Prostate gland (tissue), 2 donors: ENCODE measurements around the gene SLCO3A1.

ENCODE experiments used
- POLR2A ChIP-seq: fragments of 450-650 bp; IDR thresholded peaks from one replicate; pipeline ENCODE4 v1.6.1; 2016; ENCODE audit warnings: antibody characterized with exemption, mild to moderate bottlenecking
- POLR2AphosphoS5 ChIP-seq: sonication (generic); formaldehyde crosslinking; IDR thresholded peaks from one replicate; pipeline ENCODE4 v1.6.1; 2017; ENCODE audit warnings: antibody characterized with exemption
- TF ChIP-seq, protein P1 (sequence below), 4 experiments: fragments of 200-600 bp in 2 of 4; fragments of 450-650 bp in 2 of 4; sonication (generic) in 2 of 4; IDR thresholded peaks; 1 replicate in 3 of 4; 2 replicates in 1 of 4; pipeline ENCODE4 v1.5.1; 2016 to 2019; ENCODE audit warnings: antibody characterized with exemption in 4 of 4, mild to moderate bottlenecking in 2 of 4, moderate library complexity in 2 of 4

DNA sequence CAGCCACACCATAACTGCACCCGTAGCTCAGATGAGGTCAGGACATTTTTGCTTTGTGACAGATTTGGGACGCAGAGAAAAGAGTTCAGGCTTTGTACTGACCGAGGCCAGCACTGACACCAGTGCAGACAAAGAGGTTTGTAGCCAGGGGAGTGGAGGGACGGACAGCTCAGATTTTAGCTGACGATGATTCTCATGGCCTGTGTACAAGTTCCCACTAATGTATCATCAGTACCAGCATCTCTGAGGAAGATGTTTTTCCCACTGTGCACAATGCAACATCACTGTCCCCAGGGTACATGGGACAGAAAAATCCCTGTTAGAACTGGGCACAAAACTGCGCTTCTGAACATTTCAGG lies 112.7 kb downstream of the SLCO3A1 start:
- TF ChIP-seq, protein P1, sequence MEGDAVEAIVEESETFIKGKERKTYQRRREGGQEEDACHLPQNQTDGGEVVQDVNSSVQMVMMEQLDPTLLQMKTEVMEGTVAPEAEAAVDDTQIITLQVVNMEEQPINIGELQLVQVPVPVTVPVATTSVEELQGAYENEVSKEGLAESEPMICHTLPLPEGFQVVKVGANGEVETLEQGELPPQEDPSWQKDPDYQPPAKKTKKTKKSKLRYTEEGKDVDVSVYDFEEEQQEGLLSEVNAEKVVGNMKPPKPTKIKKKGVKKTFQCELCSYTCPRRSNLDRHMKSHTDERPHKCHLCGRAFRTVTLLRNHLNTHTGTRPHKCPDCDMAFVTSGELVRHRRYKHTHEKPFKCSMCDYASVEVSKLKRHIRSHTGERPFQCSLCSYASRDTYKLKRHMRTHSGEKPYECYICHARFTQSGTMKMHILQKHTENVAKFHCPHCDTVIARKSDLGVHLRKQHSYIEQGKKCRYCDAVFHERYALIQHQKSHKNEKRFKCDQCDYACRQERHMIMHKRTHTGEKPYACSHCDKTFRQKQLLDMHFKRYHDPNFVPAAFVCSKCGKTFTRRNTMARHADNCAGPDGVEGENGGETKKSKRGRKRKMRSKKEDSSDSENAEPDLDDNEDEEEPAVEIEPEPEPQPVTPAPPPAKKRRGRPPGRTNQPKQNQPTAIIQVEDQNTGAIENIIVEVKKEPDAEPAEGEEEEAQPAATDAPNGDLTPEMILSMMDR (IDR thresholded peaks at IDR 0.05), result no peak
- TF ChIP-seq POLR2AphosphoS5 (no peak), POLR2A (no peak)
